ENCODE results near the gene TNKS1BP1. TPM values are rescaled to one million over a fixed set of nuclear protein-coding genes. Genes with fewer than 3 reads are reported as not detected.

The TNKS1BP1 gene
- total RNA-seq, 4 donors from 2014 or later, result 52.3 to 106 (median 85.2) TPM

DNA sequence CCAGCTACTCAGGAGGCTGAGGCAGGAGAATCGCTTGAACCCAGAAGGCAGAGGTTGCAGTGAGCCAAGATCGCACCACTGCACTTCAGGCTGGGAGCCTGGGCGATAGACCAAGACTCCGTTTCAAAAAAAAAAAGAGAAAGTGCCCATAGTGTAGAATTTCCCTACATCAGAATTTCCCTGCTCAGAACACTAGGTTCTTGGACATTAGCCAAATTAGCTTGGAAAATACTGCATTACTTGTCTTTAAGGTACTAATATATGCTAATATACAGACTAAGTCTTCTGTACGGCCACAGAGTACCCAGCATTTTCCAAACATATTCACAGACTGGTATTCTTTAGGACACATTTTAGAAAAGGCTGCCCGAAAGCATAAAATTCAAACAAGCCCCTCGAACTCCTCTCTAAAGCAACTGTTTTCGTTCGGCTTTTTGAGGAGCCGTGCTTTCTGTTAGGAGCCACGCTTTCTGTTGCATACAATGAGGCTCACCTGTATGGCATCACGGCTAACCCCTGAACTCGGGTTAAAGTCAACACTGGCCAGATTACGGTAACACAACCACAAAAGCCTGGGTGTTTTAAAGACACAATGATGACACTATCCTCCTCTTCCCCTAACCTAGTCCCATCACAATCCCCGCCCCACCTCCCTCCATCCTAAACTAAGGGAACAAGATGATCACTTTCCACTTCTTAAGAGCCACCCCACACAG is 18.4 kb downstream of the TNKS1BP1 start:
- Histone ChIP-seq H3K27ac (peak overlapping the region in 1 of 3 donors; percentile 1), H3K4me3 (replicated peaks in 1 of 3) (no peak overlapping the region), H3K4me1 (peaks cover 44 to 71% of the 10 kb centered on the region in 2 donors), H3K27me3 (no peaks in the 10 kb centered on the region), H3K36me3 (peaks cover 29 to 30% of the 10 kb centered on the region in 2 donors), H3K9me3 (no peaks in the 10 kb centered on the region)
- no peak for DNase-seq
- 77% methylated on average over 15 of the region's 15 CpGs for WGBS, 2 donors
- intact Hi-C loops (cut with DNase I), result no loop called here
- TF ChIP-seq CTCF (IDR thresholded peaks at IDR 0.05) (no peak), POLR2A (IDR thresholded peaks at IDR 0.05) (no peak)

- TF ChIP-seq POLR2A (IDR thresholded peaks at IDR 0.05) (no peak), CTCF (IDR thresholded peaks at IDR 0.05) (no peak)
- H3K27ac ChIP-seq, result no peak overlapping the region
- WGBS, 2 donors, result 90 to 92% methylated on average over 8 of the region's 8 CpGs
- H3K9me3 ChIP-seq, result no peaks in the 10 kb centered on the region
- no peak overlapping the region for H3K4me3 ChIP-seq (replicated peaks in 1 of 3)
- intact Hi-C loops (cut with DNase I), result no loop called here
- H3K27me3 ChIP-seq, result no peaks in the 10 kb centered on the region
- peaks cover 38 to 67% of the 10 kb centered on the region in 2 donors for H3K4me1 ChIP-seq
- DNase-seq, result no peak
- peaks cover 37 to 38% of the 10 kb centered on the region in 2 donors for H3K36me3 ChIP-seq
These were observed 19.2 kb downstream of the TNKS1BP1 start for GRCh38 chr11:57305523-57305922.

DNA sequence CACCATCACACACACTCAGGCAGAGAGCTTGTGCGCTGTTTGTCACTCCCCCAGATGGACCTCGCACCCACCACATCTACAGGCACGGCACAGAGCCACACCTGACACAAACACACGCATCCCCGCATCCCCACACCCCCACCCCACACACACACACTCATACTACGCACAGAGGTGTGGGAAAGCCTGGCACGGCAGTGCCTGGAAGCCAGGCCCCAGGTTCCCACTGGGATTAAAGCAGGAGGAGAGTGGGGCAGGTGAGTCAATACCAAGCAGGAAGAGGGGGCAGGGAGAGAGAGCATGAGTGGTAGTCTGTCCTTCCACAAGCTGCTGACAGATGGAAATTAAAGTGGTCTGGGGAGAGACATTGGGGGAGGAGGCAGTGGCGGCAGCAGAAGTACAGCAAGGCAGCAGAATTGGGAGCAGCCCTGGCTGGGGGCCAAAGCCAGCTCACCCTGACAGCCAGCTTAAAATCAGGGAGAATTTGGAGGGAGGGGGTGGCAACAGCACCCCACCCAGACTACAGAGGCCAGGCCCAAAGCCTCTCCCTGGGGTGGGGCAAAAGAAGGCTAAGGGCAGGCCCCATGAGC is 20.7 kb downstream of the TNKS1BP1 start:
- H3K27ac ChIP-seq, result peak overlapping the region in 1 of 3 donors; percentile 27
- peaks cover 32 to 52% of the 10 kb centered on the region in 2 donors for H3K4me1 ChIP-seq
- no peaks in the 10 kb centered on the region for H3K9me3 ChIP-seq
- peak; percentile 47 to 51 for DNase-seq
- H3K4me3 ChIP-seq (replicated peaks in 1 of 3), result no peak overlapping the region
- no peak for TF ChIP-seq POLR2A (IDR thresholded peaks at IDR 0.05)
- TF ChIP-seq CTCF (IDR thresholded peaks at IDR 0.05), result no peak
- WGBS, 2 donors, result 85 to 88% methylated on average over 8 of the region's 8 CpGs
- intact Hi-C loops (cut with DNase I), result no loop called here
- no peaks in the 10 kb centered on the region for H3K27me3 ChIP-seq
- H3K36me3 ChIP-seq, result peaks cover 40 to 44% of the 10 kb centered on the region in 2 donors

DNA sequence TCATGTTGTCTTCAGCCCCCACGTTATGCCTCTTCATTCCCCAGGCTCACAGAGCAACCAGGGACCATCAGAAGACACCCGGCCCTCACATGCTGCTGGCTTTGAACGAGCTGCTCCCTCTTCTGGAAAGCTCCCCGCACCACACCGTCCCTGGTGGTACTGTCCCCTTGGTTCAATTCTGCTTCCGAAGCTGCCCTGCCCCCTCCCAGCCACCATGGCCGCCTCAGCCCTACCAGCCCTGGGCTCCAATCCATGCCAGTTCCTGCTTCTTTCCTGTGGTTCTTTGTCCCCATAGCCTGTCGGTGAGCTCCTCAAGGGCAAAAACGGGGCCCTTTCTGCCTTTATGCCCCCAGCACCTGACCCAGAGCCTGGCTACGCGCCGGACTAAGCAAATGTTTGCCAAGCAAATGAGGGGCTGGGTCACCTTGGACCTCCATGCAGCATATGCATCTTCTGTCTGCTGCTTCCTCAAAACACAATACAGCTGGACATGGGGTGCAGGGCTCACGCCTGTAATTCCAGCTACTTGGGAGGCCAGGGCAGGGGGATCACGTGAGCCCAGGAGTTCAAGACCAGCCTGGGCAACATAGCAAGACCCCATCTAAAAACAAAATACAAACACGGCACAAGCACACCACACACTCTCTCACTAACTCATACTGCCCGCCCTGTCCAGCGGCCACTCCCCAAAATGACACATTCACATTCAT is 21.3 kb downstream of the TNKS1BP1 start:
- intact Hi-C loops (cut with DNase I), result no loop called here
- peaks cover 31 to 46% of the 10 kb centered on the region in 2 donors for H3K4me1 ChIP-seq
- H3K27ac ChIP-seq, result no peak overlapping the region
- DNase-seq, result no peak
- WGBS, 2 donors, result 86 to 92% methylated on average over 17 of the region's 17 CpGs
- H3K27me3 ChIP-seq, result no peaks in the 10 kb centered on the region
- peaks cover 44 to 49% of the 10 kb centered on the region in 2 donors for H3K36me3 ChIP-seq
- no peak overlapping the region for H3K4me3 ChIP-seq (replicated peaks in 1 of 3)
- H3K9me3 ChIP-seq, result no peaks in the 10 kb centered on the region
- TF ChIP-seq CTCF (IDR thresholded peaks at IDR 0.05) (no peak), POLR2A (IDR thresholded peaks at IDR 0.05) (no peak)

All from thyroid gland (tissue), 4 donors.